GM12878 (cell line): ENCODE results near the gene DDIT4. TPM values are rescaled to one million over a fixed set of nuclear protein-coding genes. Genes with fewer than 3 reads are reported as not detected.

ENCODE experiments used
- ATAC-seq: fragments of 200-7000 bp; cut with Tn5 transposase; 3 replicates; pipeline ENCODE4 v1.9.1; 2020; ENCODE audit warnings: mild to moderate bottlenecking, moderate library complexity
- BruUV-seq: library from RNA; stranded (reverse); fragments of 400-500 nt; replicated peaks from 2 replicates; lab custom pipeline; 2021; lab: Mats Ljungman, UMichigan
- CTCF ChIA-PET: fragments of 300-600 bp; sonication (Branson Sonifier 250); formaldehyde crosslinking; extraction: SDS; loops from one replicate; lab custom pipeline; 2021; ENCODE audit warnings: inconsistent platforms; lab: Yijun Ruan, JAX
- POLR2A ChIA-PET: fragments of 350-600 bp; formaldehyde crosslinking; extraction: SDS; loops from one replicate; lab custom pipeline; 2021; ENCODE audit warnings: inconsistent platforms; lab: Charles Lee
- RAD21 ChIA-PET: fragments of 300-600 bp; sonication (Branson Sonifier 250); formaldehyde crosslinking; loops from one replicate; lab custom pipeline; 2023; ENCODE audit warnings: antibody characterized with exemption; ENCODE audit not compliant: unreplicated experiment; lab: Charles Lee
- SMC1A ChIA-PET: fragments of 300-600 bp; sonication (Branson Sonifier 250); formaldehyde crosslinking; loops from one replicate; lab custom pipeline; 2023; ENCODE audit not compliant: unreplicated experiment, uncharacterized antibody; lab: Charles Lee
- DNase-seq: peaks from one replicate; pipeline ENCODE4 v3.0.0-alpha.2; 2011; ENCODE audit warnings: low read depth, low spot score
- FAIRE-seq: peaks from 3 replicates; lab custom pipeline; 2011; peaks lifted over from hg19 to GRCh38; lab: Jason Lieb, UNC
- H2AFZ ChIP-seq: 2 replicates; pipeline ENCODE4 v1.6.0; 2011; ENCODE audit warnings: low read depth, low read length, control low read depth; ENCODE audit not compliant: control insufficient read depth
- H3K27ac ChIP-seq: 2 replicates; pipeline ENCODE4 v1.5.1; 2011; ENCODE audit warnings: control low read depth; ENCODE audit not compliant: control insufficient read depth, insufficient read depth
- H3K27me3 ChIP-seq, 2 experiments: replicated peaks in 1 of 2; 2 replicates each; pipeline versions ENCODE4 v1.6.0 to v1.6.1; 2011; ENCODE audit warnings: low read length in 1 of 2; ENCODE audit not compliant: control insufficient read depth in 2 of 2, insufficient read depth in 2 of 2
- H3K36me3 ChIP-seq, 2 experiments: 2 replicates each; pipeline ENCODE4 v1.5.1; 2011; ENCODE audit warnings: low read length in 1 of 2; ENCODE audit not compliant: control insufficient read depth in 2 of 2, insufficient read depth in 2 of 2
- H3K4me1 ChIP-seq: 2 replicates; pipeline ENCODE4 v1.6.1; 2011; ENCODE audit warnings: mild to moderate bottlenecking, low read length, moderate library complexity, mixed read lengths; ENCODE audit not compliant: control insufficient read depth, insufficient read depth
- H3K4me2 ChIP-seq: 2 replicates; pipeline ENCODE4 v1.6.0; 2011; ENCODE audit warnings: control low read depth; ENCODE audit not compliant: control insufficient read depth, insufficient read depth
- H3K4me3 ChIP-seq: fragments of 200-600 bp; sonication (generic); 2 replicates; pipeline ENCODE4 v1.5.1; 2016
- H3K79me2 ChIP-seq: 2 replicates; pipeline ENCODE4 v1.6.0; 2011; ENCODE audit warnings: low read length; ENCODE audit not compliant: control insufficient read depth, insufficient read depth
- H3K9ac ChIP-seq: 2 replicates; pipeline ENCODE4 v1.8.0; 2011; ENCODE audit warnings: low read length, control low read depth, mixed read lengths; ENCODE audit not compliant: control insufficient read depth, insufficient read depth
- H3K9me3 ChIP-seq: replicated peaks from 3 replicates; pipeline ENCODE4 v1.5.1; 2011; ENCODE audit warnings: mild to moderate bottlenecking, low read length; ENCODE audit not compliant: control insufficient read depth, insufficient read depth
- H4K20me1 ChIP-seq: 2 replicates; pipeline ENCODE4 v1.6.0; 2011; ENCODE audit not compliant: control insufficient read depth, insufficient read depth
- BACH1 ChIP-seq: fragments of 450-650 bp; IDR thresholded peaks from 2 replicates; pipeline ENCODE4 v1.6.1; 2017; ENCODE audit warnings: mild to moderate bottlenecking, borderline replicate concordance
- CBX3 ChIP-seq: fragments of 200-600 bp; sonication (generic); IDR thresholded peaks from 2 replicates; pipeline ENCODE4 v1.6.1; 2016; ENCODE audit warnings: low read depth, borderline replicate concordance
- CEBPZ ChIP-seq: fragments of 150-350 bp; IDR thresholded peaks from 2 replicates; pipeline ENCODE4 v1.6.1; 2016; ENCODE audit warnings: low read depth, low read length
- EZH2 ChIP-seq: IDR thresholded peaks from 2 replicates; pipeline ENCODE4 v1.6.1; 2012; ENCODE audit warnings: low read depth, mild to moderate bottlenecking, control low read depth, inconsistent platforms, low read length, borderline replicate concordance; ENCODE audit not compliant: control insufficient read depth
- JUNB ChIP-seq: IDR thresholded peaks from 2 replicates; pipeline ENCODE4 v1.6.1; 2016; ENCODE audit warnings: antibody characterized with exemption, mild to moderate bottlenecking
- MXI1 ChIP-seq: fragments of 150-350 bp; IDR thresholded peaks from 2 replicates; pipeline ENCODE4 v1.6.1; 2011; ENCODE audit warnings: low read depth, mild to moderate bottlenecking, inconsistent platforms, low read length, improper control_type of control experiment
- RB1 ChIP-seq: fragments of 450-650 bp; formaldehyde crosslinking; IDR thresholded peaks from 2 replicates; pipeline ENCODE4 v1.6.1; 2017; ENCODE audit warnings: mild to moderate bottlenecking, borderline replicate concordance
- RCOR1 ChIP-seq: conservative IDR thresholded peaks from 2 replicates; pipeline ENCODE4 v1.6.1; 2012; ENCODE audit warnings: low read depth, low read length, improper control_type of control experiment
- REST ChIP-seq: IDR thresholded peaks from 2 replicates; pipeline ENCODE4 v1.6.1; 2012; ENCODE audit warnings: mild to moderate bottlenecking, low read depth, low read length
- SREBF2 ChIP-seq: IDR thresholded peaks from 2 replicates; pipeline ENCODE4 v1.6.1; 2012; ENCODE audit warnings: mild to moderate bottlenecking, low read length
- TARDBP ChIP-seq: IDR thresholded peaks from 2 replicates; pipeline ENCODE4 v1.6.1; 2016; ENCODE audit warnings: borderline replicate concordance
- WGBS: methylation state at CpG from one replicate; pipeline ENCODE4 v1.1.6; 2016; ENCODE audit warnings: low lambda C conversion rate; ENCODE audit not compliant: insufficient replicate concordance, insufficient coverage; ENCODE audit errors: missing lambda C conversion rate; 5-methylcytosine and 5-hydroxymethylcytosine counted together
- in situ Hi-C: fragments of 300-500 bp; cut with MboI; formaldehyde crosslinking; loops from 9 replicates; pipeline ENCODE4 v1.14.3; 2018; ENCODE audit warnings: mixed read lengths
- intact Hi-C: fragments of 100-400 bp; cut with micrococcal nuclease; formaldehyde crosslinking; loops from one replicate; pipeline ENCODE4 v1.14.2; 2022; ENCODE audit not compliant: unreplicated experiment
- polyA plus RNA-seq, 11 experiments: library from polyadenylated mRNA; depleted of rRNA in 4 of 11; unstranded in 6 of 11; stranded (reverse) in 5 of 11; fragments of >200 nt; fragmentation: Nextera tagmentation in 4 of 11; fragmentation: Illumina TruSeq in 1 of 11; extraction: Ambion mirVana in 4 of 11; extraction: Trizol in 1 of 11; gene quantifications; 1 replicate in 1 of 11; 2 replicates in 10 of 11; pipeline versions ENCODE4 v1.2.1 to v1.2.3, GENCODE V29; 2011 to 2016; ENCODE audit warnings: inconsistent platforms in 2 of 11, missing spikeins in 2 of 11, low read depth in 1 of 11
- total RNA-seq, 4 experiments: library from RNA; depleted of rRNA in 3 of 4; stranded (reverse); fragments of >200 nt in 3 of 4; fragmentation: Illumina TruSeq in 1 of 4; extraction: Trizol in 1 of 4; gene quantifications; 2 replicates each; pipeline versions ENCODE4 v1.2.1 to v1.2.3, GENCODE V29; 2013 to 2021

The DDIT4 gene
- total and polyA plus RNA-seq, 10 of the 15 experiments (the other 5 are each of a cell fraction or from before 2014, with no cell fraction given) = 2.1 to 277 (median 183) TPM

- TF ChIP-seq EZH2 (no peak), CBX3 (no peak)
- TF ChIP-seq, all 136 proteins: peak for 0
Observed at GRCh38 chr10:72235544-72236279, 38.0 kb upstream of the DDIT4 start (continued).

GRCh38 chr10:72238392-72239175, 35.1 kb upstream of the DDIT4 start:
- no TSS peak for BruUV-seq
- 98% methylated on average over 13 of the region's 13 CpGs for WGBS

More at GRCh38 chr10:72238392-72239175, 35.1 kb upstream of the DDIT4 start:
- ChIA-PET SMC1A (interaction anchor here (1.2 to 1.9 kb wide), 5 partner anchors 9 to 106 kb away, joined by 3 to 7 read pairs (median 5); no protein-coding TSS in a partner anchor), CTCF (interaction anchor here (0.8 to 3.4 kb wide), 8 partner anchors 7 to 190 kb away, joined by 3 to 10 read pairs (median 4); no protein-coding TSS in a partner anchor), POLR2A (interaction anchor here (0.6 to 3.0 kb wide), 6 partner anchors 9 to 393 kb away, joined by 3 to 12 read pairs (median 5); no protein-coding TSS in a partner anchor), RAD21 (interaction anchor here (1.0 to 1.2 kb wide), 3 partner anchors 10 to 12 kb away, joined by 3 read pairs; no protein-coding TSS in a partner anchor)
- no peaks in the 10 kb centered on the region for H3K79me2 ChIP-seq
- H3K4me2 ChIP-seq = no peak overlapping the region
- H4K20me1 ChIP-seq = no peaks in the 10 kb centered on the region
- FAIRE-seq (no peak), ATAC-seq (no peak), DNase-seq (no peak)
- intact Hi-C loops = no loop called here
- no peaks in the 10 kb centered on the region for H3K9me3 ChIP-seq
- no peak overlapping the region for H3K9ac ChIP-seq
- no peak overlapping the region for H3K4me3 ChIP-seq
- no peak overlapping the region for H2AFZ ChIP-seq
- H3K27ac ChIP-seq = no peak overlapping the region
- no peak for TF ChIP-seq JUNB
- TF ChIP-seq TARDBP = no peak
- no peak for TF ChIP-seq CEBPZ
- TF ChIP-seq SREBF2 = no peak
- TF ChIP-seq RB1 = no peak
- no peak for TF ChIP-seq REST
- TF ChIP-seq BACH1 = no peak
- no peak for TF ChIP-seq RCOR1
- TF ChIP-seq MXI1 = no peak
- H3K4me1 ChIP-seq = peaks cover 19% of the 10 kb centered on the region
- peaks cover 0 to 4% of the 10 kb centered on the region in 2 experiments; a peak in 2 of 4 replicates for H3K36me3 ChIP-seq
- no peaks in the 10 kb centered on the region for H3K27me3 ChIP-seq
- in situ Hi-C loops = no loop called here
